H9 (cell line): ENCODE data around the gene MCF2L. TPM values are rescaled to one million over a fixed set of nuclear protein-coding genes. Genes with fewer than 3 reads are reported as not detected.

ENCODE experiments used
- DNase-seq: peaks from one replicate; pipeline ENCODE4 v3.0.0-alpha.2; 2017
- H2AFZ ChIP-seq: one replicate; pipeline ENCODE4 v1.6.1; 2013; ENCODE audit warnings: mild to moderate bottlenecking, low read length, control low read depth, moderate library complexity
- H2AK5ac ChIP-seq: 2 replicates; pipeline ENCODE4 v1.6.1; 2013; ENCODE audit warnings: low read length, control low read depth, mixed read lengths; ENCODE audit not compliant: insufficient read length
- H2BK120ac ChIP-seq: one replicate; pipeline ENCODE4 v1.6.1; 2013; ENCODE audit warnings: low read depth, mild to moderate bottlenecking, low read length, control low read depth, inconsistent platforms; ENCODE audit not compliant: poor library complexity, severe bottlenecking
- H2BK12ac ChIP-seq: 2 replicates; pipeline ENCODE4 v1.6.1; 2013; ENCODE audit warnings: low read length, control low read depth, mixed read lengths, low read depth; ENCODE audit not compliant: insufficient read length
- H2BK15ac ChIP-seq: 2 replicates; pipeline ENCODE4 v1.6.1; 2013; ENCODE audit warnings: low read depth, low read length, control low read depth
- H2BK20ac ChIP-seq: one replicate; pipeline ENCODE4 v1.6.1; 2013; ENCODE audit warnings: low read depth, mild to moderate bottlenecking, low read length, control low read depth, inconsistent platforms; ENCODE audit not compliant: poor library complexity, severe bottlenecking
- H2BK5ac ChIP-seq: 2 replicates; pipeline ENCODE4 v1.6.1; 2013; ENCODE audit warnings: low read length, control low read depth, mixed read lengths; ENCODE audit not compliant: insufficient read length
- H3K14ac ChIP-seq: 2 replicates; pipeline ENCODE4 v1.6.1; 2013; ENCODE audit warnings: low read length, control low read depth; ENCODE audit not compliant: insufficient read depth
- H3K18ac ChIP-seq: 2 replicates; pipeline ENCODE4 v1.6.1; 2013; ENCODE audit warnings: low read depth, mild to moderate bottlenecking, mixed read lengths, low read length, control low read depth; ENCODE audit not compliant: insufficient read length
- H3K23ac ChIP-seq: 2 replicates; pipeline ENCODE4 v1.6.1; 2013; ENCODE audit warnings: low read length, control low read depth, mixed read lengths, low read depth; ENCODE audit not compliant: insufficient read length
- H3K23me2 ChIP-seq: 2 replicates; pipeline ENCODE4 v1.6.1; 2013; ENCODE audit warnings: low read depth, mild to moderate bottlenecking, mixed read lengths, low read length, control low read depth; ENCODE audit not compliant: insufficient read length, poor library complexity, severe bottlenecking
- H3K27ac ChIP-seq: 2 replicates; pipeline ENCODE4 v1.5.1; 2013; ENCODE audit warnings: low read length, control low read depth, mixed read lengths, low read depth; ENCODE audit not compliant: insufficient read length
- H3K27me3 ChIP-seq: 2 replicates; pipeline ENCODE4 v1.6.1; 2013; ENCODE audit warnings: low read length, control low read depth, inconsistent platforms; ENCODE audit not compliant: insufficient read depth
- H3K4ac ChIP-seq: 2 replicates; pipeline ENCODE4 v1.6.1; 2013; ENCODE audit warnings: low read depth, mild to moderate bottlenecking, control low read depth, inconsistent platforms, low read length, moderate library complexity
- H3K4me1 ChIP-seq: 2 replicates; pipeline ENCODE4 v1.6.1; 2013; ENCODE audit warnings: low read length, control low read depth, inconsistent platforms; ENCODE audit not compliant: insufficient read depth
- H3K4me2 ChIP-seq: 2 replicates; pipeline ENCODE4 v1.6.1; 2013; ENCODE audit warnings: low read length, control low read depth, mixed read lengths; ENCODE audit not compliant: insufficient read length, insufficient read depth
- H3K56ac ChIP-seq: 2 replicates; pipeline ENCODE4 v1.6.1; 2013; ENCODE audit warnings: low read depth, mild to moderate bottlenecking, mixed read lengths, low read length, control low read depth; ENCODE audit not compliant: insufficient read length
- H3K79me1 ChIP-seq: 2 replicates; pipeline ENCODE4 v1.6.1; 2013; ENCODE audit warnings: low read depth, mild to moderate bottlenecking, moderate library complexity, low read length, control low read depth, inconsistent platforms; ENCODE audit not compliant: insufficient read depth, poor library complexity, severe bottlenecking
- H3K79me2 ChIP-seq: 2 replicates; pipeline ENCODE4 v1.6.1; 2013; ENCODE audit warnings: low read length, control low read depth, inconsistent platforms; ENCODE audit not compliant: insufficient read depth
- H3K9ac ChIP-seq: 2 replicates; pipeline ENCODE4 v1.6.1; 2013; ENCODE audit warnings: low read length, control low read depth, mixed read lengths; ENCODE audit not compliant: insufficient read length; ENCODE audit errors: extremely low read depth
- H3K9me3 ChIP-seq: one replicate; pipeline ENCODE4 v1.6.1; 2013; ENCODE audit warnings: low read depth, low read length, inconsistent platforms; ENCODE audit not compliant: control insufficient read depth
- H3T11ph ChIP-seq: one replicate; pipeline ENCODE4 v1.6.1; 2013; ENCODE audit warnings: mild to moderate bottlenecking, low read length, control low read depth, inconsistent platforms
- H4K20me1 ChIP-seq: one replicate; pipeline ENCODE4 v1.6.1; 2013; ENCODE audit not compliant: control insufficient read depth, insufficient read length, insufficient read depth
- H4K5ac ChIP-seq: 2 replicates; pipeline ENCODE4 v1.6.1; 2013; ENCODE audit warnings: low read depth, mild to moderate bottlenecking, mixed read lengths, low read length, control low read depth; ENCODE audit not compliant: insufficient read length
- H4K8ac ChIP-seq: replicated peaks from 2 replicates; pipeline ENCODE4 v1.6.1; 2013; ENCODE audit warnings: low read length, control low read depth, mixed read lengths, low read depth; ENCODE audit not compliant: insufficient read length
- H4K91ac ChIP-seq: 2 replicates; pipeline ENCODE4 v1.6.1; 2013; ENCODE audit warnings: low read depth, mild to moderate bottlenecking, moderate library complexity, mixed read lengths, low read length, control low read depth; ENCODE audit not compliant: insufficient read length
- H3K27ac Mint-ChIP-seq, 3 experiments: 2 replicates in 2 of 3; 3 replicates in 1 of 3; pipeline ENCODE4 v1.8.0; 2020 to 2021; ENCODE audit warnings: mixed read lengths in 3 of 3, mild to moderate bottlenecking in 1 of 3, moderate library complexity in 1 of 3
- H3K27me3 Mint-ChIP-seq: 2 replicates; pipeline ENCODE4 v1.8.0; 2021; ENCODE audit warnings: low read depth, mild to moderate bottlenecking, moderate library complexity, mixed read lengths
- H3K36me3 Mint-ChIP-seq, 3 experiments: 2 replicates in 2 of 3; 3 replicates in 1 of 3; pipeline ENCODE4 v1.8.0; 2020 to 2021; ENCODE audit warnings: low read depth in 3 of 3, mixed read lengths in 3 of 3; ENCODE audit not compliant: insufficient read depth in 1 of 3
- H3K4me1 Mint-ChIP-seq, 2 experiments: 2 replicates each; pipeline ENCODE4 v1.8.0; 2020; ENCODE audit warnings: mixed read lengths in 2 of 2
- H3K4me3 Mint-ChIP-seq, 2 experiments: 2 replicates in 1 of 2; 3 replicates in 1 of 2; pipeline ENCODE4 v1.8.0; 2020 to 2021; ENCODE audit warnings: mild to moderate bottlenecking in 2 of 2, mixed read lengths in 2 of 2, moderate library complexity in 1 of 2
- H3K9me3 Mint-ChIP-seq, 2 experiments: 2 replicates in 1 of 2; 3 replicates in 1 of 2; pipeline ENCODE4 v1.8.0; 2020; ENCODE audit warnings: mild to moderate bottlenecking in 2 of 2, mixed read lengths in 2 of 2, moderate library complexity in 1 of 2
- CTCF ChIP-seq: fragments of 200-600 bp; sonication (generic); conservative IDR thresholded peaks from 3 replicates; pipeline ENCODE4 v1.8.0; 2021; ENCODE audit warnings: antibody characterized with exemption, mild to moderate bottlenecking
- WGBS: extraction: QIAGEN DNeasy Blood & Tissue Kit; methylation state at CpG from one replicate; pipeline ENCODE4 v1.1.7; 2013; ENCODE audit warnings: missing lambda C conversion rate, low lambda C conversion rate, mixed read lengths; ENCODE audit not compliant: insufficient read length; ENCODE audit errors: extremely low coverage; 5-methylcytosine and 5-hydroxymethylcytosine counted together
- total RNA-seq: library from RNA; stranded (reverse); gene quantifications from 2 replicates; pipeline ENCODE4 v1.2.1, GENCODE V29; 2021

Gene MCF2L
- total RNA-seq, 1 experiment from 2014 or later, result 18.5 TPM

GRCh38 chr13:113009743-113010509, 40.9 kb downstream of the MCF2L start:
- H2BK20ac ChIP-seq, result no peak overlapping the region
- H2BK15ac ChIP-seq, result no peak overlapping the region

More at GRCh38 chr13:113009743-113010509, 40.9 kb downstream of the MCF2L start:
- Histone ChIP-seq H2AK5ac (no peak overlapping the region), H3K56ac (no peak overlapping the region), H3K23ac (no peak overlapping the region), H3K18ac (no peak overlapping the region), H3K4me2 (no peak overlapping the region), H4K20me1 (no peaks in the 10 kb centered on the region), H2AFZ (no peak overlapping the region), H2BK12ac (no peak overlapping the region), H3K79me1 (no peaks in the 10 kb centered on the region), H2BK120ac (no peak overlapping the region), H3K4ac (no peak overlapping the region), H3T11ph (no peak overlapping the region), H3K9ac (no peak overlapping the region), H3K79me2 (no peaks in the 10 kb centered on the region), H3K23me2 (no peaks in the 10 kb centered on the region), H4K91ac (no peak overlapping the region), H3K9me3 (no peaks in the 10 kb centered on the region), H4K8ac (no peak overlapping the region), H4K5ac (no peak overlapping the region), H3K27ac (no peak overlapping the region), H3K14ac (no peak overlapping the region), H3K27me3 (no peaks in the 10 kb centered on the region), H3K4me1 (no peaks in the 10 kb centered on the region), H2BK5ac (no peak overlapping the region)
- no peak overlapping the region for H3K4me3 Mint-ChIP-seq
- H3K27ac Mint-ChIP-seq, result no peak overlapping the region; a peak in 1 of 7 replicates
- peaks cover 10 to 17% of the 10 kb centered on the region in 2 experiments for H3K9me3 Mint-ChIP-seq
- WGBS, result no CpG with 5 or more reads among the region's 17 CpGs
- TF ChIP-seq CTCF, result no peak
- H3K36me3 Mint-ChIP-seq, result peaks cover 8 to 20% (median 9%) of the 10 kb centered on the region in 3 experiments
- no peak for DNase-seq
- H3K4me1 Mint-ChIP-seq, result no peaks in the 10 kb centered on the region
- H3K27me3 Mint-ChIP-seq, result no peaks in the 10 kb centered on the region
